SK-N-SH (cell line): Measurements from ENCODE around the gene DIAPH2. TPM values are rescaled to one million over a fixed set of nuclear protein-coding genes. Genes with fewer than 3 reads are reported as not detected.

Experiments
- CTCF ChIA-PET: fragments of 300-600, 350-600 bp; formaldehyde crosslinking; extraction: SDS; loops from one replicate; lab custom pipeline; 2021; lab: Yijun Ruan, JAX
- POLR2A ChIA-PET: fragments of 350-600 bp; sonication (Branson Sonifier 250); formaldehyde crosslinking; extraction: SDS; loops from one replicate; lab custom pipeline; 2020; ENCODE audit warnings: antibody characterized with exemption, inconsistent platforms; lab: Yijun Ruan, JAX
- DNase-seq: peaks from one replicate; pipeline ENCODE4 v3.0.0; 2012
- H2AFZ ChIP-seq: fragments of 200-600 bp; sonication (generic); 2 replicates; pipeline ENCODE4 v1.8.1; 2016; ENCODE audit warnings: antibody characterized with exemption, mild to moderate bottlenecking, low read depth
- H3F3A ChIP-seq: fragments of 200-600 bp; sonication (generic); replicated peaks from 2 replicates; pipeline ENCODE3; 2016; ENCODE audit warnings: antibody characterized with exemption, mild to moderate bottlenecking; ENCODE audit not compliant: insufficient read depth
- H3K27ac ChIP-seq, 2 experiments: fragments of 200-500 bp in 1 of 2; fragments of 200-600 bp in 1 of 2; sonication (Bioruptor generic) in 1 of 2; sonication (generic), shearing (Covaris generic) in 1 of 2; 2 replicates each; pipeline versions ENCODE4 v1.5.1 to v1.6.1; 2014 to 2016; ENCODE audit warnings: low read depth in 2 of 2, inconsistent platforms in 1 of 2, low read length in 1 of 2, mild to moderate bottlenecking in 1 of 2, mixed read lengths in 1 of 2
- H3K27me3 ChIP-seq: fragments of 200-600 bp; sonication (generic), shearing (Covaris generic); 2 replicates; pipeline ENCODE4 v1.6.1; 2016; ENCODE audit warnings: mixed run types; ENCODE audit not compliant: insufficient read depth
- H3K36me3 ChIP-seq, 2 experiments: fragments of 200-500 bp in 1 of 2; fragments of 200-600 bp in 1 of 2; sonication (Bioruptor generic) in 1 of 2; sonication (generic) in 1 of 2; replicated peaks in 1 of 2; 2 replicates each; pipeline versions ENCODE3 to v1.5.1; 2014 to 2016; ENCODE audit warnings: low read length in 1 of 2, mild to moderate bottlenecking in 1 of 2; ENCODE audit not compliant: insufficient read depth in 2 of 2, control insufficient read depth in 1 of 2
- H3K4me1 ChIP-seq, 2 experiments: fragments of 200-500 bp in 1 of 2; fragments of 200-600 bp in 1 of 2; sonication (Bioruptor generic) in 1 of 2; sonication (generic), shearing (Covaris generic) in 1 of 2; 2 replicates each; pipeline versions ENCODE4 v1.5.1 to v1.6.1; 2014 to 2016; ENCODE audit warnings: low read depth in 1 of 2, low read length in 1 of 2, mixed run types in 1 of 2; ENCODE audit not compliant: insufficient read depth in 2 of 2, control insufficient read depth in 1 of 2
- H3K4me2 ChIP-seq: fragments of 200-600 bp; sonication (generic), shearing (Covaris generic); 2 replicates; pipeline ENCODE4 v1.6.1; 2017; ENCODE audit warnings: mixed run types
- H3K4me3 ChIP-seq, 2 experiments: fragments of 200-500 bp in 1 of 2; fragments of 200-600 bp in 1 of 2; sonication (Bioruptor generic) in 1 of 2; sonication (generic), shearing (Covaris generic) in 1 of 2; 2 replicates each; pipeline versions ENCODE4 v1.5.1 to v1.8.1; 2014 to 2016; ENCODE audit warnings: low read depth in 2 of 2, inconsistent platforms in 1 of 2, low read length in 1 of 2, mild to moderate bottlenecking in 1 of 2, mixed read lengths in 1 of 2, moderate library complexity in 1 of 2
- H3K79me2 ChIP-seq: fragments of 200-600 bp; sonication (generic); 2 replicates; pipeline ENCODE4 v1.8.1; 2017; ENCODE audit warnings: mild to moderate bottlenecking; ENCODE audit not compliant: insufficient read depth
- H3K9ac ChIP-seq: fragments of 200-600 bp; sonication (generic); 2 replicates; pipeline ENCODE4 v1.6.1; 2017; ENCODE audit warnings: mixed run types
- H3K9me2 ChIP-seq: fragments of 200-600 bp; sonication (generic); 2 replicates; pipeline ENCODE4 v1.6.1; 2017; ENCODE audit warnings: mixed run types
- H3K9me3 ChIP-seq: fragments of 200-600 bp; sonication (generic); 2 replicates; pipeline ENCODE4 v1.6.1; 2017; ENCODE audit warnings: mixed run types, mild to moderate bottlenecking, moderate library complexity
- H4K20me1 ChIP-seq: fragments of 200-600 bp; sonication (generic); 2 replicates; pipeline ENCODE4 v1.6.1; 2017; ENCODE audit warnings: mild to moderate bottlenecking, mixed run types; ENCODE audit not compliant: insufficient read depth
- CHD2 ChIP-seq: fragments of 150-350 bp; IDR thresholded peaks from 2 replicates; pipeline ENCODE4 v1.6.1; 2018; ENCODE audit warnings: low read length; ENCODE audit not compliant: partially characterized antibody
- EP300 ChIP-seq, 2 experiments: IDR thresholded peaks; 2 replicates each; pipeline versions ENCODE4 v1.4.0 to v1.6.1; 2012; ENCODE audit warnings: borderline replicate concordance in 1 of 2, low read depth in 1 of 2, low read length in 1 of 2
- EZH2phosphoT487 ChIP-seq: fragments of 200-600 bp; sonication (generic); IDR thresholded peaks from 2 replicates; pipeline ENCODE4 v1.6.1; 2017; ENCODE audit warnings: low read depth, mixed run types, mild to moderate bottlenecking, antibody characterized with exemption, moderate library complexity, borderline replicate concordance
- FOSL2 ChIP-seq: IDR thresholded peaks from 2 replicates; pipeline ENCODE4 v1.4.0; 2012; ENCODE audit warnings: low read depth, mild to moderate bottlenecking, moderate library complexity, borderline replicate concordance
- FOXJ3 ChIP-seq: sonication (generic); formaldehyde crosslinking; IDR thresholded peaks from 2 replicates; pipeline ENCODE4 v1.5.1; 2020; ENCODE audit warnings: mild to moderate bottlenecking, missing genetic modification reagents
- MEF2A ChIP-seq: IDR thresholded peaks from 2 replicates; pipeline ENCODE4 v1.4.0; 2012; ENCODE audit warnings: low read depth, borderline replicate concordance
- POLR2AphosphoS5 ChIP-seq: IDR thresholded peaks from 2 replicates; pipeline ENCODE4 v1.6.1; 2012; ENCODE audit warnings: low read depth, low read length
- RAD21 ChIP-seq: IDR thresholded peaks from 2 replicates; pipeline ENCODE4 v1.6.1; 2012; ENCODE audit warnings: mild to moderate bottlenecking, low read length
- RXRA ChIP-seq: IDR thresholded peaks from 2 replicates; pipeline ENCODE4 v1.4.0; 2012; ENCODE audit warnings: low read depth, mild to moderate bottlenecking, borderline replicate concordance
- SIN3A ChIP-seq: IDR thresholded peaks from 2 replicates; pipeline ENCODE4 v1.6.1; 2012; ENCODE audit warnings: low read depth, mild to moderate bottlenecking, low read length, moderate library complexity, borderline replicate concordance
- SMC3 ChIP-seq: IDR thresholded peaks from 2 replicates; pipeline ENCODE4 v1.6.1; 2012; ENCODE audit warnings: low read depth, low read length, improper control_type of control experiment
- TCF12 ChIP-seq: IDR thresholded peaks from 2 replicates; pipeline ENCODE4 v1.4.0; 2012
- TEAD4 ChIP-seq: IDR thresholded peaks from 2 replicates; pipeline ENCODE4 v1.4.0; 2012; ENCODE audit warnings: mild to moderate bottlenecking, borderline replicate concordance; ENCODE audit not compliant: insufficient read depth
- YY1 ChIP-seq: IDR thresholded peaks from 2 replicates; pipeline ENCODE4 v1.4.0; 2012; ENCODE audit warnings: low read depth, mild to moderate bottlenecking
- WGBS: methylation state at CpG from one replicate; pipeline ENCODE4 v1.1.6; 2017; ENCODE audit warnings: low lambda C conversion rate; 5-methylcytosine and 5-hydroxymethylcytosine counted together
- polyA plus RNA-seq, 3 experiments: library from polyadenylated mRNA; depleted of rRNA; stranded (reverse); fragments of >200 nt; gene quantifications; 2 replicates each; pipeline ENCODE4 v1.2.3, GENCODE V29; 2012
- TF ChIP-seq, protein P1 (sequence below): IDR thresholded peaks from 2 replicates; pipeline ENCODE4 v1.4.0; 2012; ENCODE audit warnings: low read depth, borderline replicate concordance
- TF ChIP-seq, protein P2 (sequence below): IDR thresholded peaks from 2 replicates; pipeline ENCODE4 v1.6.1; 2012; ENCODE audit warnings: mild to moderate bottlenecking, low read depth, low read length, moderate library complexity
- TF ChIP-seq, protein P3 (sequence below): IDR thresholded peaks from 2 replicates; pipeline ENCODE4 v1.4.0; 2012; ENCODE audit warnings: low read depth

Gene DIAPH2
- polyA plus RNA-seq, 1 of the 3 experiments (the other 2 are of a cell fraction) = 1.1 TPM

DNA sequence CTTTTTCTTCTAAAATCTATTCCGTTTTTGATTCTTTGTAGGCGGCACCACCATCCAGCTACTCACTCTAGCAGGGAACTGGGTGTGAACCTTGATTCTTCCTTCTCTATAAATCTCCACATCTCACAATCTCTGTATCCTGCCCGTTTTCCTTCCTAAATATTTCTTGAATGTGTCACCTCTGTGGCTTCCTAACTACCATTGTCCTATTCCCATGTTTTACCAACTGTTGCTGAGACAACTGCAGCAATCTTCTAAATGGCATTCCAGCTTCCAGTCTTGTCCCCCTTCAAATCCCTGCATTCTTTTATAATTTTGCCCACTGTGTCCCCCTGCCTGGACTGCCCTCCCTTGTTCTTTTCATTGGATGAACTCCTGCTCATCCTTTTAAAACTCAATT, 840.4 kb downstream of the DIAPH2 start:
- Histone ChIP-seq H3K4me1 (no peaks in the 10 kb centered on the region; a peak in 1 of 4 replicates), H3K36me3 (no peaks in the 10 kb centered on the region)
- 31% methylated on average over 3 of the region's 3 CpGs for whole genome bisulfite sequencing
- TF ChIP-seq, protein P1, sequence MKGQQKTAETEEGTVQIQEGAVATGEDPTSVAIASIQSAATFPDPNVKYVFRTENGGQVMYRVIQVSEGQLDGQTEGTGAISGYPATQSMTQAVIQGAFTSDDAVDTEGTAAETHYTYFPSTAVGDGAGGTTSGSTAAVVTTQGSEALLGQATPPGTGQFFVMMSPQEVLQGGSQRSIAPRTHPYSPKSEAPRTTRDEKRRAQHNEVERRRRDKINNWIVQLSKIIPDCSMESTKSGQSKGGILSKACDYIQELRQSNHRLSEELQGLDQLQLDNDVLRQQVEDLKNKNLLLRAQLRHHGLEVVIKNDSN = no peak
- TF ChIP-seq, protein P2, sequence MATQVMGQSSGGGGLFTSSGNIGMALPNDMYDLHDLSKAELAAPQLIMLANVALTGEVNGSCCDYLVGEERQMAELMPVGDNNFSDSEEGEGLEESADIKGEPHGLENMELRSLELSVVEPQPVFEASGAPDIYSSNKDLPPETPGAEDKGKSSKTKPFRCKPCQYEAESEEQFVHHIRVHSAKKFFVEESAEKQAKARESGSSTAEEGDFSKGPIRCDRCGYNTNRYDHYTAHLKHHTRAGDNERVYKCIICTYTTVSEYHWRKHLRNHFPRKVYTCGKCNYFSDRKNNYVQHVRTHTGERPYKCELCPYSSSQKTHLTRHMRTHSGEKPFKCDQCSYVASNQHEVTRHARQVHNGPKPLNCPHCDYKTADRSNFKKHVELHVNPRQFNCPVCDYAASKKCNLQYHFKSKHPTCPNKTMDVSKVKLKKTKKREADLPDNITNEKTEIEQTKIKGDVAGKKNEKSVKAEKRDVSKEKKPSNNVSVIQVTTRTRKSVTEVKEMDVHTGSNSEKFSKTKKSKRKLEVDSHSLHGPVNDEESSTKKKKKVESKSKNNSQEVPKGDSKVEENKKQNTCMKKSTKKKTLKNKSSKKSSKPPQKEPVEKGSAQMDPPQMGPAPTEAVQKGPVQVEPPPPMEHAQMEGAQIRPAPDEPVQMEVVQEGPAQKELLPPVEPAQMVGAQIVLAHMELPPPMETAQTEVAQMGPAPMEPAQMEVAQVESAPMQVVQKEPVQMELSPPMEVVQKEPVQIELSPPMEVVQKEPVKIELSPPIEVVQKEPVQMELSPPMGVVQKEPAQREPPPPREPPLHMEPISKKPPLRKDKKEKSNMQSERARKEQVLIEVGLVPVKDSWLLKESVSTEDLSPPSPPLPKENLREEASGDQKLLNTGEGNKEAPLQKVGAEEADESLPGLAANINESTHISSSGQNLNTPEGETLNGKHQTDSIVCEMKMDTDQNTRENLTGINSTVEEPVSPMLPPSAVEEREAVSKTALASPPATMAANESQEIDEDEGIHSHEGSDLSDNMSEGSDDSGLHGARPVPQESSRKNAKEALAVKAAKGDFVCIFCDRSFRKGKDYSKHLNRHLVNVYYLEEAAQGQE = no peak
- TF ChIP-seq CHD2 (no peak), YY1 (no peak), FOXJ3 (no peak), SMC3 (no peak), FOSL2 (no peak), TEAD4 (no peak), EP300 (IDR thresholded peaks at IDR 0.05; ENCODE audit: borderline replicate concordance in 1 of 2, low read depth in 1 of 2, low read length in 1 of 2) (no peak), RXRA (no peak), EZH2phosphoT487 (no peak), RAD21 (no peak), TCF12 (no peak), SIN3A (no peak), POLR2AphosphoS5 (no peak), MEF2A (no peak)
- TF ChIP-seq, protein P3, sequence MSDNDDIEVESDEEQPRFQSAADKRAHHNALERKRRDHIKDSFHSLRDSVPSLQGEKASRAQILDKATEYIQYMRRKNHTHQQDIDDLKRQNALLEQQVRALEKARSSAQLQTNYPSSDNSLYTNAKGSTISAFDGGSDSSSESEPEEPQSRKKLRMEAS = no peak
- TF ChIP-seq, all 33 proteins: peak for 0
- CTCF ChIA-PET = no interaction called here
- no peak overlapping the region for H3K9ac ChIP-seq
- H3K9me2 ChIP-seq = no peaks in the 10 kb centered on the region
- no peak overlapping the region for H2AFZ ChIP-seq
- H3K79me2 ChIP-seq = no peaks in the 10 kb centered on the region
- H4K20me1 ChIP-seq = no peaks in the 10 kb centered on the region
- H3K27me3 ChIP-seq = no peaks in the 10 kb centered on the region
- no peaks in the 10 kb centered on the region for H3F3A ChIP-seq
- no peak overlapping the region for H3K4me3 ChIP-seq
- H3K9me3 ChIP-seq = no peaks in the 10 kb centered on the region
- H3K4me2 ChIP-seq = no peak overlapping the region
- POLR2A ChIA-PET = no interaction called here
- no peak for DNase-seq
- no peak overlapping the region for H3K27ac ChIP-seq
